Measurements from ENCODE around the gene RAD51B.

The RAD51B gene

GRCh38 chr14:68705741-68706283 lies 886.2 kb downstream of the RAD51B start:
- no peaks in the 10 kb centered on the region for H3K27me3 ChIP-seq (ENCODE audit: control insufficient read depth in 1 of 2, insufficient read depth in 2 of 2, low read length in 2 of 2)
- H3K4me1 ChIP-seq (ENCODE audit: control insufficient read depth in 1 of 2, insufficient read depth in 2 of 2, low read length in 2 of 2): peaks cover 20 to 23% of the 10 kb centered on the region in 2 donors
- no peak overlapping the region for H3K9ac ChIP-seq (ENCODE audit: low read depth in 1 of 2, low read length in 2 of 2)
- H3K36me3 ChIP-seq (ENCODE audit: control insufficient read depth in 1 of 2, insufficient read depth in 2 of 2, low read length in 2 of 2): no peaks in the 10 kb centered on the region
- peak overlapping the region; percentile 39 for H3K27ac ChIP-seq (ENCODE audit: low read depth, low read length)
- H3K9me3 ChIP-seq (ENCODE audit: control insufficient read depth in 1 of 2, low read length in 2 of 2): no peaks in the 10 kb centered on the region
- no peak overlapping the region for H3K4me3 ChIP-seq (ENCODE audit: low read depth in 1 of 2, low read length in 2 of 2)

- no peak overlapping the region for H3K9ac ChIP-seq (ENCODE audit: low read depth in 1 of 2, low read length in 2 of 2)
- H3K36me3 ChIP-seq (ENCODE audit: control insufficient read depth in 1 of 2, insufficient read depth in 2 of 2, low read length in 2 of 2): no peaks in the 10 kb centered on the region
- no peaks in the 10 kb centered on the region for H3K9me3 ChIP-seq (ENCODE audit: control insufficient read depth in 1 of 2, low read length in 2 of 2)
- no peaks in the 10 kb centered on the region for H3K27me3 ChIP-seq (ENCODE audit: control insufficient read depth in 1 of 2, insufficient read depth in 2 of 2, low read length in 2 of 2)
- peaks cover 23 to 34% of the 10 kb centered on the region in 2 donors for H3K4me1 ChIP-seq (ENCODE audit: control insufficient read depth in 1 of 2, insufficient read depth in 2 of 2, low read length in 2 of 2)
- H3K27ac ChIP-seq (ENCODE audit: low read depth, low read length): no peak overlapping the region
- no peak overlapping the region for H3K4me3 ChIP-seq (ENCODE audit: low read depth in 1 of 2, low read length in 2 of 2)
Measured at GRCh38 chr14:68707482-68707881, 887.9 kb downstream of the RAD51B start.

- H3K9ac ChIP-seq (ENCODE audit: low read depth in 1 of 2, low read length in 2 of 2): no peak overlapping the region
Measured at GRCh38 chr14:68708343-68708742, 888.8 kb downstream of the RAD51B start.

GRCh38 chr14:68709007-68709406 lies 889.4 kb downstream of the RAD51B start:
- Histone ChIP-seq H3K27me3 (ENCODE audit: control insufficient read depth in 1 of 2, insufficient read depth in 2 of 2, low read length in 2 of 2) (no peaks in the 10 kb centered on the region), H3K4me3 (ENCODE audit: low read depth in 1 of 2, low read length in 2 of 2) (no peak overlapping the region), H3K9me3 (ENCODE audit: control insufficient read depth in 1 of 2, low read length in 2 of 2) (no peaks in the 10 kb centered on the region), H3K9ac (ENCODE audit: low read depth in 1 of 2, low read length in 2 of 2) (no peak overlapping the region), H3K27ac (ENCODE audit: low read depth, low read length) (no peak overlapping the region), H3K4me1 (ENCODE audit: control insufficient read depth in 1 of 2, insufficient read depth in 2 of 2, low read length in 2 of 2) (peaks cover 19 to 34% of the 10 kb centered on the region in 2 donors), H3K36me3 (ENCODE audit: control insufficient read depth in 1 of 2, insufficient read depth in 2 of 2, low read length in 2 of 2) (no peaks in the 10 kb centered on the region)

More at GRCh38 chr14:68708343-68708742, 888.8 kb downstream of the RAD51B start:
- Histone ChIP-seq H3K36me3 (ENCODE audit: control insufficient read depth in 1 of 2, insufficient read depth in 2 of 2, low read length in 2 of 2) (no peaks in the 10 kb centered on the region), H3K4me3 (ENCODE audit: low read depth in 1 of 2, low read length in 2 of 2) (no peak overlapping the region), H3K27me3 (ENCODE audit: control insufficient read depth in 1 of 2, insufficient read depth in 2 of 2, low read length in 2 of 2) (no peaks in the 10 kb centered on the region), H3K4me1 (ENCODE audit: control insufficient read depth in 1 of 2, insufficient read depth in 2 of 2, low read length in 2 of 2) (peaks cover 19 to 34% of the 10 kb centered on the region in 2 donors), H3K9me3 (ENCODE audit: control insufficient read depth in 1 of 2, low read length in 2 of 2) (no peaks in the 10 kb centered on the region), H3K27ac (ENCODE audit: low read depth, low read length) (no peak overlapping the region)

GRCh38 chr14:68710776-68711175 lies 891.2 kb downstream of the RAD51B start:
- peaks cover 7 to 27% of the 10 kb centered on the region in 2 donors for H3K4me1 ChIP-seq (ENCODE audit: control insufficient read depth in 1 of 2, insufficient read depth in 2 of 2, low read length in 2 of 2)
- H3K36me3 ChIP-seq (ENCODE audit: control insufficient read depth in 1 of 2, insufficient read depth in 2 of 2, low read length in 2 of 2): no peaks in the 10 kb centered on the region

GRCh38 chr14:68711561-68712309 lies 892.2 kb downstream of the RAD51B start:
- Histone ChIP-seq H3K9me3 (ENCODE audit: control insufficient read depth in 1 of 2, low read length in 2 of 2) (no peaks in the 10 kb centered on the region), H3K4me1 (ENCODE audit: control insufficient read depth in 1 of 2, insufficient read depth in 2 of 2, low read length in 2 of 2) (peaks cover 0 to 18% of the 10 kb centered on the region in 2 donors), H3K36me3 (ENCODE audit: control insufficient read depth in 1 of 2, insufficient read depth in 2 of 2, low read length in 2 of 2) (no peaks in the 10 kb centered on the region), H3K27me3 (ENCODE audit: control insufficient read depth in 1 of 2, insufficient read depth in 2 of 2, low read length in 2 of 2) (no peaks in the 10 kb centered on the region), H3K4me3 (ENCODE audit: low read depth in 1 of 2, low read length in 2 of 2) (no peak overlapping the region), H3K9ac (ENCODE audit: low read depth in 1 of 2, low read length in 2 of 2) (no peak overlapping the region), H3K27ac (ENCODE audit: low read depth, low read length) (no peak overlapping the region)

More at GRCh38 chr14:68710776-68711175, 891.2 kb downstream of the RAD51B start:
- Histone ChIP-seq H3K9ac (ENCODE audit: low read depth in 1 of 2, low read length in 2 of 2) (no peak overlapping the region), H3K27me3 (ENCODE audit: control insufficient read depth in 1 of 2, insufficient read depth in 2 of 2, low read length in 2 of 2) (no peaks in the 10 kb centered on the region), H3K9me3 (ENCODE audit: control insufficient read depth in 1 of 2, low read length in 2 of 2) (no peaks in the 10 kb centered on the region), H3K27ac (ENCODE audit: low read depth, low read length) (no peak overlapping the region), H3K4me3 (ENCODE audit: low read depth in 1 of 2, low read length in 2 of 2) (no peak overlapping the region)

- Histone ChIP-seq H3K27me3 (ENCODE audit: control insufficient read depth in 1 of 2, insufficient read depth in 2 of 2, low read length in 2 of 2) (no peaks in the 10 kb centered on the region), H3K9ac (ENCODE audit: low read depth in 1 of 2, low read length in 2 of 2) (no peak overlapping the region), H3K36me3 (ENCODE audit: control insufficient read depth in 1 of 2, insufficient read depth in 2 of 2, low read length in 2 of 2) (no peaks in the 10 kb centered on the region), H3K27ac (ENCODE audit: low read depth, low read length) (no peak overlapping the region), H3K9me3 (ENCODE audit: control insufficient read depth in 1 of 2, low read length in 2 of 2) (no peaks in the 10 kb centered on the region), H3K4me3 (ENCODE audit: low read depth in 1 of 2, low read length in 2 of 2) (no peak overlapping the region), H3K4me1 (ENCODE audit: control insufficient read depth in 1 of 2, insufficient read depth in 2 of 2, low read length in 2 of 2) (peaks cover 0 to 14% of the 10 kb centered on the region in 2 donors)
Measured at GRCh38 chr14:68712703-68713370, 893.3 kb downstream of the RAD51B start.

GRCh38 chr14:68713782-68714181 lies 894.2 kb downstream of the RAD51B start:
- Histone ChIP-seq H3K27ac (ENCODE audit: low read depth, low read length) (no peak overlapping the region), H3K36me3 (ENCODE audit: control insufficient read depth in 1 of 2, insufficient read depth in 2 of 2, low read length in 2 of 2) (no peaks in the 10 kb centered on the region), H3K9ac (ENCODE audit: low read depth in 1 of 2, low read length in 2 of 2) (no peak overlapping the region), H3K4me3 (ENCODE audit: low read depth in 1 of 2, low read length in 2 of 2) (no peak overlapping the region), H3K9me3 (ENCODE audit: control insufficient read depth in 1 of 2, low read length in 2 of 2) (no peaks in the 10 kb centered on the region), H3K27me3 (ENCODE audit: control insufficient read depth in 1 of 2, insufficient read depth in 2 of 2, low read length in 2 of 2) (no peaks in the 10 kb centered on the region), H3K4me1 (ENCODE audit: control insufficient read depth in 1 of 2, insufficient read depth in 2 of 2, low read length in 2 of 2) (peaks cover 0 to 14% of the 10 kb centered on the region in 2 donors)

GRCh38 chr14:68714991-68715924 lies 895.7 kb downstream of the RAD51B start:
- Histone ChIP-seq H3K9ac (ENCODE audit: low read depth in 1 of 2, low read length in 2 of 2) (no peak overlapping the region), H3K4me1 (ENCODE audit: control insufficient read depth in 1 of 2, insufficient read depth in 2 of 2, low read length in 2 of 2) (peaks cover 0 to 14% of the 10 kb centered on the region in 2 donors), H3K27ac (ENCODE audit: low read depth, low read length) (no peak overlapping the region), H3K27me3 (ENCODE audit: control insufficient read depth in 1 of 2, insufficient read depth in 2 of 2, low read length in 2 of 2) (no peaks in the 10 kb centered on the region), H3K36me3 (ENCODE audit: control insufficient read depth in 1 of 2, insufficient read depth in 2 of 2, low read length in 2 of 2) (no peaks in the 10 kb centered on the region), H3K4me3 (ENCODE audit: low read depth in 1 of 2, low read length in 2 of 2) (no peak overlapping the region), H3K9me3 (ENCODE audit: control insufficient read depth in 1 of 2, low read length in 2 of 2) (no peaks in the 10 kb centered on the region)
